ENCODE data around the gene MOK.

DNA sequence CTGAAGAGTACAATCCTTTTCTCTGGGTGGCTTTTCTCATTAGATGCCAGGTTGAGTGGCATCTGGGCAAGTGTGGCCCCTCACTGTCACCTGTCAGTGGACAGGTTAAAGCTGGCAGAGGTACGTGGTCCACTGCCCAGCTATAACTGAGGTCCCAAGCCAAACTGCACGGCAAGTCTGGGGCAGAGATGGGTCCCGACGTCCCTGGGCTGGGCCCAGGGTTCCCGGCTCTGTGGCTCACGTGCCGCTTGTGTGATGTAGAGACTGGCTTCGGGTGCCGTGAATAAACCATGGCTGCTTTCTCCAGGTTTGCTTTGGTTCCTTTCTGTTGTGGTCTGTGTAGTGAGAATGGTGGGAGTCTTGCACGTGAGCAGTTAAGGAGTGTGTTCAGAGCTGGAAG is 87.6 kb downstream of the MOK start:
- TF ChIP-seq, protein P1, sequence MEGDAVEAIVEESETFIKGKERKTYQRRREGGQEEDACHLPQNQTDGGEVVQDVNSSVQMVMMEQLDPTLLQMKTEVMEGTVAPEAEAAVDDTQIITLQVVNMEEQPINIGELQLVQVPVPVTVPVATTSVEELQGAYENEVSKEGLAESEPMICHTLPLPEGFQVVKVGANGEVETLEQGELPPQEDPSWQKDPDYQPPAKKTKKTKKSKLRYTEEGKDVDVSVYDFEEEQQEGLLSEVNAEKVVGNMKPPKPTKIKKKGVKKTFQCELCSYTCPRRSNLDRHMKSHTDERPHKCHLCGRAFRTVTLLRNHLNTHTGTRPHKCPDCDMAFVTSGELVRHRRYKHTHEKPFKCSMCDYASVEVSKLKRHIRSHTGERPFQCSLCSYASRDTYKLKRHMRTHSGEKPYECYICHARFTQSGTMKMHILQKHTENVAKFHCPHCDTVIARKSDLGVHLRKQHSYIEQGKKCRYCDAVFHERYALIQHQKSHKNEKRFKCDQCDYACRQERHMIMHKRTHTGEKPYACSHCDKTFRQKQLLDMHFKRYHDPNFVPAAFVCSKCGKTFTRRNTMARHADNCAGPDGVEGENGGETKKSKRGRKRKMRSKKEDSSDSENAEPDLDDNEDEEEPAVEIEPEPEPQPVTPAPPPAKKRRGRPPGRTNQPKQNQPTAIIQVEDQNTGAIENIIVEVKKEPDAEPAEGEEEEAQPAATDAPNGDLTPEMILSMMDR (IDR thresholded peaks at IDR 0.05), result no peak
- TF ChIP-seq EP300 (IDR thresholded peaks at IDR 0.05), result no peak
- no peak for TF ChIP-seq POLR2A (IDR thresholded peaks at IDR 0.05)

All from tibial nerve (tissue), 4 donors.